KOPT-K1 (cell line): ENCODE results near the gene ZNF451.

Experiments used
- H3K27ac ChIP-seq: fragments of 200-600 bp; sonication (generic); 2 replicates; pipeline ENCODE4 v1.5.1; 2016; ENCODE audit warnings: antibody characterized with exemption, mild to moderate bottlenecking, low read depth, low read length; ENCODE audit not compliant: poor library complexity, severe bottlenecking
- H3K36me3 ChIP-seq: fragments of 200-600 bp; sonication (generic); 2 replicates; pipeline ENCODE4 v1.5.1; 2017; ENCODE audit warnings: antibody characterized with exemption, mild to moderate bottlenecking, low read length, moderate library complexity; ENCODE audit not compliant: insufficient read depth
- H3K9me3 ChIP-seq: fragments of 200-600 bp; sonication (generic); 2 replicates; pipeline ENCODE4 v1.5.1; 2017; ENCODE audit warnings: antibody characterized with exemption, low read length, mild to moderate bottlenecking; ENCODE audit not compliant: insufficient read depth, poor library complexity, severe bottlenecking

Gene ZNF451

DNA sequence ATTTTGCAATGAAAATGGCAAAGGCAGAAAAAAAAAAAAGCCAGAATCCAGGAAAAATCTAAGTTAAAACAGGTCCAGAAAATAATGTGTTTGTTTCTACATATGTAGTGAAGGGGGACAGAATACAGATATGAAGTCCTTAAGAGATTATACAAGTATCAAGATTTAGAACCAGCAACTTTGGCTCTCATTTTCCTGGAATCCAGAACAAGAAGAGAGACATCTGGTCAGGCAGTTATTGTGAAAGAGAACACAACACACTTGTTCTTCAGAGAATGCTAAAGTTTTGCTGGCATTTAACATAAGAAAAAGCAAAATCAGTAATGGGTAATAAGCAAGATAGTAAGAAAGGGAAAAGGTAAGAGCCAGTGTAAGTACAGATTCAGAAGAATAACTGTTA is 103.2 kb downstream of the ZNF451 start:
- Histone ChIP-seq H3K27ac (no peak overlapping the region), H3K9me3 (no peaks in the 10 kb centered on the region), H3K36me3 (peaks cover 54% of the 10 kb centered on the region)

- H3K27ac ChIP-seq, result no peak overlapping the region
- peaks cover 38% of the 10 kb centered on the region for H3K36me3 ChIP-seq
- no peaks in the 10 kb centered on the region for H3K9me3 ChIP-seq
These were observed 105.5 kb downstream of the ZNF451 start for GRCh38 chr6:57195457-57195856.

DNA sequence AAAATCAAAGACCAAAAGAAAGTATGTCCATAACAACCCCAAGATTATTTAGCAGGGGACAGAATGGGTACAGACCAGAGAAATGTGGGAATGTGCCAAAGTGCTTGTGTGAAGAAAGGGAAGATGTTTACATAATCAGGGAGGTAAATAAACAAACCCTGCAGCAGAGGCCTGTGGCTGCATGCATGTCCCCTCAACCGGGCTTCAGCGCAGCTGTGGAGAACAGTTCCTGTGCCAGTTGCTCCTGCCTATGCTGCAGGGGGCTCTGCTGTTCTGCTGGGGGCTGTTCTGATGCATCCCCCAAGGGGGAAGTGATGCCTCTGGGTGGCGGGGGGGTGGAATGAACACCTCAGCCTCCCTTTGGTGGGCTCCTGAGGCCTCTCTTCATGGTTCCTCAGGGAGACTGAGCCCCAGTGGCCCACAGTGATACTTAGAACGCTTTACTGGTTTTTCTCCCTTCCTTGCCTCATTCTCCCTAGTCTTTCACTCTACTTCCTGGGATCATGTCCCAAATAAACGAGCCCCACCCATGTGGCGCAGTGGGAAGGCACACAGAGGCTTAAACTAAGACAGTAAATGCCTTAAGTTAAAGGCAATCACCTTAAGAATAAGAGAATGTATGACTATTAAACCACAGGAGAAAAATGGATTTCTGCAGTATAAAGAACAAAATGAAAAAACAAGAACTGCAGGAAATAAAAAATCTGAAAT is 109.1 kb downstream of the ZNF451 start:
- Histone ChIP-seq H3K9me3 (no peaks in the 10 kb centered on the region), H3K27ac (no peak overlapping the region), H3K36me3 (peaks cover 5% of the 10 kb centered on the region)

DNA sequence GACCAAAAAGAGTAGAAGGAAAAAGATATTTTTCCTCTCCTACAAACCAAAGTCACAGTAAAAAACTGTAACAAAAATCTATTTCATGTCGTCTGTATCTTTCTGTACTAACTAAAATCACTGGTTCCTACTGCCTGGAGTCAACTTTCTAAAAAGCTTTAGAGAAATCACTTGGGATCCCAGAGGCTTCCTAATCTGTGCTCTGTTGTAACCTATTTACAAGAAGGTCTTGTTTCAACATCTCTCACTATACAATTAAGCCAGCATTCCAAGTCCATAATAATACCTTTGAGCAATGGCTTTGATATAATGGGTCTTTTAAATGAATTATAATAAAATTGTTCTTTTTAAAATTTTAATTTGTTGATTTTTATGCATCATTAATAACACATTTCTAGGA is 111.7 kb downstream of the ZNF451 start:
- no peak overlapping the region for H3K27ac ChIP-seq
- H3K36me3 ChIP-seq, result no peaks in the 10 kb centered on the region
- no peaks in the 10 kb centered on the region for H3K9me3 ChIP-seq

DNA sequence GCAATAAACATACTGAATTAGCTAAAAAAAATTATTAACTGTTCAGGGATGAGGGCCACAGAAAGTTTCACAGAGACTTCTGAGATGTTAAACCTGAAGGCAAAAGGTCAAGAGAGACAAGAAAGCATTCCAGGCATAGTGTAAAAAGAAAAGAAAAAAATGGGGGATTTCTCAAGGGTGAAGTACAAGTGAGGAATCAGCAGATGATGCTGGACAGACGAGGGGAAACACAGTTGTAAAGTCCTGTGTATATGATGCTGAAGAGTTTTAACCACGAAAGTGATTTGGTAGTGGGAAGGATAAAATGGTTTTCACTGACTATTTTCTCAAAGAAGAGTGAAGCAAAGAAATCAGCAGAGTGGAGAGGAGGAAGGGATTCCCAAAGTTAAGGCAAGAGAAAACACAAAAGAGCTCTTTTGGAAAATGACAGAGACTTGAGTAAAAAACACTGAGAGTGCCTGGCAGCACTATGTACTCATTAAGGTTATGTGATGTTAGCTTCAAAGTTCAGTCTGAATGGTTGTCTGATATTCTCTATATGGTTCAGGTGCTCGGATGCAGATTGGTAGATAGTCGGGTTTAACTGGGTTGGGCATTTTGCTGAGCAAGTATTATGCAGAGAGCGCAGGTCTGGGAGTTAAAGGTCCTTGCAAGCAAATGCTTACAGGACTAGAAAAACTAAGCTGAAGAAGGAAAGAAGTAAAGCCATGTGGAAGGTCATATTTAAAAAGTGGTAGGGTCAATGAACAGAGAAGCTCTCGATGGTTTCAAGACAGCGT is 115.8 kb downstream of the ZNF451 start:
- Histone ChIP-seq H3K9me3 (no peaks in the 10 kb centered on the region), H3K27ac (no peak overlapping the region), H3K36me3 (no peaks in the 10 kb centered on the region)

GRCh38 chr6:57207141-57207540 is 117.2 kb downstream of the ZNF451 start:
- no peak overlapping the region for H3K27ac ChIP-seq

GRCh38 chr6:57207872-57208271 is 117.9 kb downstream of the ZNF451 start:
- no peak overlapping the region for H3K27ac ChIP-seq
- no peaks in the 10 kb centered on the region for H3K36me3 ChIP-seq
- H3K9me3 ChIP-seq, result no peaks in the 10 kb centered on the region

More at GRCh38 chr6:57207141-57207540, 117.2 kb downstream of the ZNF451 start:
- Histone ChIP-seq H3K36me3 (no peaks in the 10 kb centered on the region), H3K9me3 (no peaks in the 10 kb centered on the region)

DNA sequence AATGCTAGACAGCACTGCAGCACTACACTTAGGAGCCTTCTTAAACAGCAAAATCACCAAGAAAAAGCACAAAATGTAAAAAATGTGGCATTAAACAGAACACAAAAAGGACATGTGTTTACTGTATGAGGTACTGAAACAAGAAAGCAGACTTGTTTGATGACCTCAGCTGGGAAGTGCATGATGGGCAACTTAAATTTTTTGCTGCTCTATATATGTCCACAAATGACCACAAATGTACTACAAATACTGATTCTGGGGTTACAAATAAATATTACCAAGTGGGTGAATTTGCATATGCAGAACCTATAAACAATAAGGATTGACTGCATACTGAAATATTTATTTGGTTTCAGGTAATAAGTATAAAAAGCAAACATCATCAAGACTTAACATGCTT is 119.0 kb downstream of the ZNF451 start:
- Histone ChIP-seq H3K36me3 (no peaks in the 10 kb centered on the region), H3K27ac (no peak overlapping the region), H3K9me3 (no peaks in the 10 kb centered on the region)

DNA sequence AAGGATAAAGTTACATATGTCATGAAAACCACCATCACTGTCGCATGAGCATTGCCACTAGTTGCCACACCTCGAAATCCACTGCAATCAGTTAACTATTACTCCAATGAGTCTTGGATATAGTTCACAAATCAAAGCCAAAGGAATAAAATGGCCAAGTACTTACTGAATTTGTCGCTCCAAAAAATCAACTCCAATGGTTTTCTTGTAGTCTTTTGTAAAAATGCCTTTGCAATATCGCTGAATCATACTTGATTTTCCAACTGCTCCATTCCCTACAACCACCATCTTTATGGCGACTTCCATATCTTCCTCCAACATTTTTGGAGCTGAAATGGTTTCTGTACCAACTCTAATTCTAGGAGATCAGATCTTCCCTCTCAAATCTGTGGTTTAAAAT is 120.1 kb downstream of the ZNF451 start:
- H3K9me3 ChIP-seq, result no peaks in the 10 kb centered on the region
- H3K36me3 ChIP-seq, result no peaks in the 10 kb centered on the region
- H3K27ac ChIP-seq, result no peak overlapping the region

DNA sequence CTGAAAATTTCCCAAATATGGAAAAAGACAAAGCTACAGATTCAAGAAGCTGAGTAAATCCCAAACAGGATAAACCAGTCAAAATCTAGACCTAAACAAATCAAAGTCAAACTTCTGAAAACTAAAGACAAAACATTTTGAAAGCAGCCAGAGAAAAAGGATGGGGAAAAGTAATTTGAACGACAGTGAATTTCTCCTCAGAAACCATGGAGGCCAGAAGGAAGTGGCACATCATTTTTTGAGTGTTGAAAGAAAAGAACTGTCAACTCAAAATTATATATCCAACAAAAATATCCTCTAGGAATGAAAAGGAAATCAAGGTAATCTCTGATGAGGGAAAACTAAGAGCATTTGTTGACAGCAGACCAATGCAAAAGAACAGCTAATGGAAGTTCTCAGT is 125.3 kb downstream of the ZNF451 start:
- Histone ChIP-seq H3K27ac (no peak overlapping the region), H3K36me3 (no peaks in the 10 kb centered on the region), H3K9me3 (peaks cover 4% of the 10 kb centered on the region)

- Histone ChIP-seq H3K27ac (no peak overlapping the region), H3K36me3 (no peaks in the 10 kb centered on the region), H3K9me3 (peaks cover 6% of the 10 kb centered on the region)
These were observed 126.5 kb downstream of the ZNF451 start for GRCh38 chr6:57216235-57217101.

- peaks cover 6% of the 10 kb centered on the region for H3K9me3 ChIP-seq
- no peak overlapping the region for H3K27ac ChIP-seq
- H3K36me3 ChIP-seq, result no peaks in the 10 kb centered on the region
These were observed 127.3 kb downstream of the ZNF451 start for GRCh38 chr6:57217270-57217669.
